ENCODE results near the gene TRIM67.

TRIM67 gene

DNA sequence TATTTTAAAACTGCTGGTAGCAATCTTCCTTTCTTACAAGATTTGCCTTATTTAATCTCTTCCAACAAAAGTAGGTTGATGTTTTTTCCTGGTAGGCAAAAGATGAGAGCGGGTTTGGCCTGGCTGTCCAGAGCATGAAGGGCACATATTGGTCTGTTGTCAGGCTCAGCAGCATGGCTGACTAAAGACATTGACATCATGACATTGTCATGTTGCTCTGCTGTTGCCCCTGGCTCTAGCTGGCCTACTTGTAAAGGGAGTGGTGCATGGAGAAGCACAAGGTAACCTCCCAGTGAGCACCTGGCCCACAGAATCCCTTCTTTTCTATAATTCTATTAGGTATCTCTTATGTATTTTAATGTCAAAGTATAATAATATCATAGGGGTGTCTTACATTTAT lies 102.8 kb downstream of the TRIM67 start:
- Histone ChIP-seq H3K36me3 (ENCODE audit: control insufficient read depth in 2 of 2, insufficient read depth in 1 of 2, low read length in 2 of 2) (peaks cover 73 to 92% of the 10 kb centered on the region in 2 experiments), H3K27ac (ENCODE audit: extremely low read depth, low read depth, low read length) (no peak overlapping the region), H3K9me3 (ENCODE audit: control insufficient read depth, insufficient read depth, low read depth, low read length) (no peaks in the 10 kb centered on the region; the same call in 1 of the 2 replicates), H3K4me3 (ENCODE audit: low read depth, low read length) (no peak overlapping the region), H3K4me1 (ENCODE audit: control insufficient read depth, insufficient read depth, low read length) (no peaks in the 10 kb centered on the region)
- ChIA-PET CTCF (no interaction called here), POLR2A (no interaction called here)
- no peak for TF ChIP-seq BCL11B (tag by site-specific recombination; IDR thresholded peaks at IDR 0.05; ENCODE audit: low read depth)
- no peak for TF ChIP-seq ZNF184 (tag by site-specific recombination; IDR thresholded peaks at IDR 0.05)
- TF ChIP-seq ZNF341 (tag by site-specific recombination; IDR thresholded peaks at IDR 0.05; ENCODE audit: low read depth), result no peak
- no peak for TF ChIP-seq MZF1 (tag by site-specific recombination; IDR thresholded peaks at IDR 0.05; ENCODE audit: borderline replicate concordance)
- no peak for TF ChIP-seq ZNF560 (tag by site-specific recombination; IDR thresholded peaks at IDR 0.05; ENCODE audit: borderline replicate concordance)
- TF ChIP-seq HOXD13 (CRISPR knock-in tag; IDR thresholded peaks at IDR 0.05; ENCODE audit: borderline replicate concordance), result no peak
- TF ChIP-seq GLIS2 (tag by site-specific recombination; IDR thresholded peaks at IDR 0.05), result no peak
- no peak for TF ChIP-seq ZNF114 (tag by site-specific recombination; IDR thresholded peaks at IDR 0.05)
- no peak for TF ChIP-seq ZNF677 (tag by site-specific recombination; IDR thresholded peaks at IDR 0.05)
- TF ChIP-seq ZNF707 (tag by site-specific recombination; IDR thresholded peaks at IDR 0.05), result no peak
- no peak for TF ChIP-seq ZNF157 (tag by site-specific recombination; IDR thresholded peaks at IDR 0.05)
- TF ChIP-seq GLI2 (tag by site-specific recombination; IDR thresholded peaks at IDR 0.05; ENCODE audit: borderline replicate concordance, low read depth), result no peak
- TF ChIP-seq MEIS1 (CRISPR knock-in tag; IDR thresholded peaks at IDR 0.05; ENCODE audit: borderline replicate concordance), result no peak
- TF ChIP-seq KLF16 (tag by site-specific recombination; IDR thresholded peaks at IDR 0.05), result no peak
- TF ChIP-seq ZNF174 (tag by site-specific recombination; IDR thresholded peaks at IDR 0.05), result no peak
- TF ChIP-seq KLF7 (tag by site-specific recombination; IDR thresholded peaks at IDR 0.05; ENCODE audit: borderline replicate concordance), result no peak
- TF ChIP-seq, protein P1, sequence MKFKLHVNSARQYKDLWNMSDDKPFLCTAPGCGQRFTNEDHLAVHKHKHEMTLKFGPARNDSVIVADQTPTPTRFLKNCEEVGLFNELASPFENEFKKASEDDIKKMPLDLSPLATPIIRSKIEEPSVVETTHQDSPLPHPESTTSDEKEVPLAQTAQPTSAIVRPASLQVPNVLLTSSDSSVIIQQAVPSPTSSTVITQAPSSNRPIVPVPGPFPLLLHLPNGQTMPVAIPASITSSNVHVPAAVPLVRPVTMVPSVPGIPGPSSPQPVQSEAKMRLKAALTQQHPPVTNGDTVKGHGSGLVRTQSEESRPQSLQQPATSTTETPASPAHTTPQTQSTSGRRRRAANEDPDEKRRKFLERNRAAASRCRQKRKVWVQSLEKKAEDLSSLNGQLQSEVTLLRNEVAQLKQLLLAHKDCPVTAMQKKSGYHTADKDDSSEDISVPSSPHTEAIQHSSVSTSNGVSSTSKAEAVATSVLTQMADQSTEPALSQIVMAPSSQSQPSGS (tag by site-specific recombination; IDR thresholded peaks at IDR 0.05; ENCODE audit: low read depth), result no peak
- no peak for TF ChIP-seq ZNF19 (tag by site-specific recombination; IDR thresholded peaks at IDR 0.05; ENCODE audit: low read depth)

DNA sequence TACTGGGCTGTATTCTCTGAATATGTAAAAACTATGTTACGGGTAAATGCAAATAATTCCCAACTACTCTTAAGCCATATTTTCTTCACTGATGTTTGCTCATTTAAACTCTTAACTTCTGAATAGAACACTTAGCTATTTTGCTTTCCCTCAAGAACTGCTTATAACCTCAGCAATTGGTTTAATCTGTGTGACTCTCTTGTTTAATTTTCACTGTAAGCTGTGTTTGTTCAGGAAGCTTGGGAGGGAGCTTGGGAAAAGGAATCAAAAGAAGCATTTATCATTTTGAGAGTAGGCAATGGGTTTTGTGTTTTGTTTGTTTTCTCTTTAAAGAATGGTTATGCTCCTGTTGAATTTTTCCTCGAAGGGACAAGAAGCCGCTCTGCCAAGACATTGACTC lies 103.5 kb downstream of the TRIM67 start:
- no peak overlapping the region for H3K4me3 ChIP-seq (ENCODE audit: low read depth, low read length)
- ChIA-PET POLR2A (no interaction called here), CTCF (no interaction called here)
- peaks cover 70 to 92% of the 10 kb centered on the region in 2 experiments for H3K36me3 ChIP-seq (ENCODE audit: control insufficient read depth in 2 of 2, insufficient read depth in 1 of 2, low read length in 2 of 2)
- H3K4me1 ChIP-seq (ENCODE audit: control insufficient read depth, insufficient read depth, low read length), result no peaks in the 10 kb centered on the region
- no peaks in the 10 kb centered on the region for H3K9me3 ChIP-seq (ENCODE audit: control insufficient read depth, insufficient read depth, low read depth, low read length)
- no peak overlapping the region for H3K27ac ChIP-seq (ENCODE audit: extremely low read depth, low read depth, low read length)
- TF ChIP-seq SALL2 (tag by site-specific recombination; IDR thresholded peaks at IDR 0.05; ENCODE audit: borderline replicate concordance), result no peak
- no peak for TF ChIP-seq YY1 (tag by site-specific recombination; IDR thresholded peaks at IDR 0.05)
- TF ChIP-seq ZNF23 (tag by site-specific recombination; IDR thresholded peaks at IDR 0.05; ENCODE audit: borderline replicate concordance), result no peak
- TF ChIP-seq, protein P2, sequence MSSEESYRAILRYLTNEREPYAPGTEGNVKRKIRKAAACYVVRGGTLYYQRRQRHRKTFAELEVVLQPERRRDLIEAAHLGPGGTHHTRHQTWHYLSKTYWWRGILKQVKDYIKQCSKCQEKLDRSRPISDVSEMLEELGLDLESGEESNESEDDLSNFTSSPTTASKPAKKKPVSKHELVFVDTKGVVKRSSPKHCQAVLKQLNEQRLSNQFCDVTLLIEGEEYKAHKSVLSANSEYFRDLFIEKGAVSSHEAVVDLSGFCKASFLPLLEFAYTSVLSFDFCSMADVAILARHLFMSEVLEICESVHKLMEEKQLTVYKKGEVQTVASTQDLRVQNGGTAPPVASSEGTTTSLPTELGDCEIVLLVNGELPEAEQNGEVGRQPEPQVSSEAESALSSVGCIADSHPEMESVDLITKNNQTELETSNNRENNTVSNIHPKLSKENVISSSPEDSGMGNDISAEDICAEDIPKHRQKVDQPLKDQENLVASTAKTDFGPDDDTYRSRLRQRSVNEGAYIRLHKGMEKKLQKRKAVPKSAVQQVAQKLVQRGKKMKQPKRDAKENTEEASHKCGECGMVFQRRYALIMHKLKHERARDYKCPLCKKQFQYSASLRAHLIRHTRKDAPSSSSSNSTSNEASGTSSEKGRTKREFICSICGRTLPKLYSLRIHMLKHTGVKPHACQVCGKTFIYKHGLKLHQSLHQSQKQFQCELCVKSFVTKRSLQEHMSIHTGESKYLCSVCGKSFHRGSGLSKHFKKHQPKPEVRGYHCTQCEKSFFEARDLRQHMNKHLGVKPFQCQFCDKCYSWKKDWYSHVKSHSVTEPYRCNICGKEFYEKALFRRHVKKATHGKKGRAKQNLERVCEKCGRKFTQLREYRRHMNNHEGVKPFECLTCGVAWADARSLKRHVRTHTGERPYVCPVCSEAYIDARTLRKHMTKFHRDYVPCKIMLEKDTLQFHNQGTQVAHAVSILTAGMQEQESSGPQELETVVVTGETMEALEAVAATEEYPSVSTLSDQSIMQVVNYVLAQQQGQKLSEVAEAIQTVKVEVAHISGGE (tag by site-specific recombination; conservative IDR thresholded peaks at IDR 0.05; ENCODE audit: low read depth), result no peak
- no peak for TF ChIP-seq ZNF112 (tag by site-specific recombination; IDR thresholded peaks at IDR 0.05)
- TF ChIP-seq, protein P3, sequence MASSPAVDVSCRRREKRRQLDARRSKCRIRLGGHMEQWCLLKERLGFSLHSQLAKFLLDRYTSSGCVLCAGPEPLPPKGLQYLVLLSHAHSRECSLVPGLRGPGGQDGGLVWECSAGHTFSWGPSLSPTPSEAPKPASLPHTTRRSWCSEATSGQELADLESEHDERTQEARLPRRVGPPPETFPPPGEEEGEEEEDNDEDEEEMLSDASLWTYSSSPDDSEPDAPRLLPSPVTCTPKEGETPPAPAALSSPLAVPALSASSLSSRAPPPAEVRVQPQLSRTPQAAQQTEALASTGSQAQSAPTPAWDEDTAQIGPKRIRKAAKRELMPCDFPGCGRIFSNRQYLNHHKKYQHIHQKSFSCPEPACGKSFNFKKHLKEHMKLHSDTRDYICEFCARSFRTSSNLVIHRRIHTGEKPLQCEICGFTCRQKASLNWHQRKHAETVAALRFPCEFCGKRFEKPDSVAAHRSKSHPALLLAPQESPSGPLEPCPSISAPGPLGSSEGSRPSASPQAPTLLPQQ (tag by site-specific recombination; IDR thresholded peaks at IDR 0.05), result no peak
- no peak for TF ChIP-seq ZNF658 (tag by site-specific recombination; IDR thresholded peaks at IDR 0.05)
- no peak for TF ChIP-seq YY2 (tag by site-specific recombination; IDR thresholded peaks at IDR 0.05)
- TF ChIP-seq ZNF600 (tag by site-specific recombination; IDR thresholded peaks at IDR 0.05), result no peak
- no peak for TF ChIP-seq ZNF555 (tag by site-specific recombination; conservative IDR thresholded peaks at IDR 0.05)
- no peak for TF ChIP-seq ZNF248 (tag by site-specific recombination; IDR thresholded peaks at IDR 0.05)
- TF ChIP-seq HOXC10 (CRISPR knock-in tag; IDR thresholded peaks at IDR 0.05), result no peak
- no peak for TF ChIP-seq ZNF843 (tag by site-specific recombination; IDR thresholded peaks at IDR 0.05)
- no peak for TF ChIP-seq ZSCAN16 (tag by site-specific recombination; IDR thresholded peaks at IDR 0.05)
- TF ChIP-seq ZNF791 (tag by site-specific recombination; IDR thresholded peaks at IDR 0.05), result no peak
